Activated CD8-positive, alpha-beta memory T cell treated with anti-CD3 and anti-CD28 coated beads, Interleukin-2, amount 50 U/mL, for 24 hours (primary cell): Measurements from ENCODE around the gene RECK.
"Not testable (repeated sequence)": the region's sequence is repeated elsewhere in the genome, so short reads cannot be mapped to it uniquely, and the experiment has no call there.

Source experiments
- DNase-seq: peaks from one replicate; pipeline ENCODE4 v3.0.0-alpha.2; 2020; ENCODE audit errors: extremely low read depth

RECK gene

DNA sequence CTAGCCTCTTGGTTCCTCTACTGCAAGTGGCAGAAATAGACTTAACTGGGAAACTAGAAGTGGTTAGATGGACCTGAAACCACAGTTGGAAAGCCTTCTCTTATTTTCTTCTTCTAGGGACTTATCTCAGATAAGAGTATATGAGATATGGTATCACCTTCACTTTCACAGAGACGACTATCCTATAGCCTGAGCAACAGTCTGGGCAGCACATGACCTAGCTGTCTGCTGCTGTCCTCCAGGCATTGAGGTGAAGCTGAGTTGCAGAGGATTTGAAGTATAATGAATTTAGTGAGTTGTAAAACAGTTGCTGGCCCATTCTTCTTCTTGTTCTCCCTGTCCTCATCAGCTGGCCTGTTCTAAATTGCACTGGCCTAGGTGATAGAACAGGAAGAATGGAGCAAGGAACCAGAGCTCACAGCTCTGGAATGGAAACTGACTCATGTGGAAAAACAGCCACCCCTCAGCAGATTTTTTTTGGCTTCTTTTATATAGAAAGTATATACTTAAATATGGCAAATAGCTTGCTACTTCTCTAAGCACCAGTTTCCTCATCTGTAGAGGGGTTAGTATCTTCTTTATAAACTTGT, 27.8 kb downstream of the RECK start:
- DNase-seq = no peak

DNA sequence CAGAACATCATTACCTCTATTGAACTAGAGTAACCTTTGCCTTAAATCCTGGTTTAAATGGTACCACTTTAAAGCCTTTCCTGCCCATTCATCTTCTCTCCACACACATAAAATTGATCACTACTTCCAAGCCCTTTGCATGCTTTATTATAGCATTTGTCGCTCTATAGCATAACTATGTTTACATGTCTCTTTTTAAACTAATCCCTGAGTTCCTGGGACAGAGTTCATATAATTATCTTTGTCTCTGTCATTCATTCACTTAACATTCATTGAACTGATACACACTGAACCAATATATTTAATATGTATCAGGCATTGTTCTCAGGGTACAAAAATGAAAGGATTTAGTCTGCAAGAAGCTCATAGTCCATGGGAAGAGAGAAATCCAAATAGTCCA, 37.3 kb downstream of the RECK start:
- no peak for DNase-seq

DNA sequence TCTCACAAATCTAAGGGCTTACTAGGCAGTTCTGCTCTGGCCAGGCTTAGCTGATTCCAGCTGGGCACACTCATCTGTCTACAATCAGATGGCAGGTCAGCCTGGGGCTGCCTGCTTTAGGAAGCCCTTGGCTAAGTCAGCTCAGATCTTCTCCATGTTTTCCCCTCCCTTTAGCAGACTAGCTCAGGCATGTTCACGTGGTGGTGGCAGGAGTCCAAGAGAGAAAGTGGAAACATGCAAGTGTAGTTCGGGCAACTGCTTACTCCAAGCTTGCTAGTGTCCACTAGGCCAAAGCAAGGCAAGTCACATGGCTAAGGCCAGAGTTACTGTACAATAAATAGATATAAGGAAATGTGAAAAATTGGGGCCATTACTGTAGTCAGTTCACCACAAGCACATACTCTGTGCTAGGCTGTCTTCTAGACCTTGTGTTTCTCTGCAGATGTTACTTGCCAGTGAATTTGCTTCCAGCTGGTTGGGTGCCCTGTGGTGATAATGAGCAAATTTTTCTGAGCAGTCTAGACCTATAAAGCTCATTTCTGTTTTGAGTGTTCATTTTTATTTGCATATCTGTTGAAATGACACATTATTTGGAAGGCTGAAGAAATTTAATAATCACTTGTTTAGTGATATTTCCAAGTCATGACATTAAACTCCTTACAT, 38.3 kb downstream of the RECK start:
- DNase-seq = no peak

DNA sequence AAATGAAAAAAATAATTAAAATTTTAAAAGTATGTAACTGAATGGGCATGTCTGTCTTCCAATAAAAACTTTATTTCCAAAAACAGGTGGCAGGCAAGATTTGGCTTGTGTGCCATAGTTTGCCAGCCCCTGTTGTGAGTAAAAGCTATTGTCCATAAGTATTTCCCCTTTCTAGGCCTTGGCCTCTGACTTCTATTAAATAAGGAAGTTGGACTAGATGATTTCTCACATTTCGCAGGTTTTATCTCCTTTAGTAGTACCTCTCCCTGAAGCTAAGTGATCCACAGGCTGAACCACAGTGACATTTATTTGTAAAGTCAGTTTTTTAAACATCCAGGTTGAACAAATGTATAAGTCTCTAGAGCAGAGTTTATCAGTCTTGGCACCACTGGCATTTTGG, 41.3 kb downstream of the RECK start:
- DNase-seq = no peak

DNA sequence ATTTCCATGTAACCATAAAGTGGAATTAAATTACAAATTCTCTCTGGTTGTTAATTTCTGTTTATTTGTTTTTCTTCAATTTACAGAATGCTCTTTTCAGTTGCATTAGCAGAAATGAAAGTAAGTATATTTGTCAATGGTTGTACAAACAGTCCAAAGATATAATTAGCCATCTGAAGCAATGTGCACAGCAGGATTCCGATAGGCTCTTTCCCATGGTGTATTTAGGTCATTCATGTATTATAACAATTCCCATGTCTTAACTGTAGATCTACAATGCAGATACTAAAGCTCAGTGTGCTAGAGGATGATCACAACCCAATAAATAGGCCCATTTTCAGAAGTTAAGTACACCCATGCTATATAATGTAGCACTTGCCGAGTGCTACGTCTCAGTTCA, 43.8 kb downstream of the RECK start:
- no peak for DNase-seq

DNA sequence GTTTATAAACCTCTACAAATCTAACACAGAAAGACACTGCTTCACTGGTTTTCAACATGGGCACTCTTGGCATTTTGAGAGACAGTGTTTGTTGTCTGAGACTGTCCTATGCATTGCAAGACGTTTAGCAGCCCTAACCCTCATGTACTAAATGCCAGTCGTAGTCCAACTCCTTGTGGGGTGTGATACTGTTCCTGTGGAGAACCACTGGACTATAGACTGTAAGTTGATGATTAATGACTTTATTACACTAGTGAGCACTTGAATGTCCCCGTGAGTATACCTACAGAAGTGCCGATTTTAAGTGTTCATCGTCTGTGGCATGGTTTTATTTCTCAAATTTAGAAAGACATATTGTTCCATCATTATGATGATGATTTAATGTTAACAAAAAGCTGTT, 46.2 kb downstream of the RECK start:
- no peak for DNase-seq

DNA sequence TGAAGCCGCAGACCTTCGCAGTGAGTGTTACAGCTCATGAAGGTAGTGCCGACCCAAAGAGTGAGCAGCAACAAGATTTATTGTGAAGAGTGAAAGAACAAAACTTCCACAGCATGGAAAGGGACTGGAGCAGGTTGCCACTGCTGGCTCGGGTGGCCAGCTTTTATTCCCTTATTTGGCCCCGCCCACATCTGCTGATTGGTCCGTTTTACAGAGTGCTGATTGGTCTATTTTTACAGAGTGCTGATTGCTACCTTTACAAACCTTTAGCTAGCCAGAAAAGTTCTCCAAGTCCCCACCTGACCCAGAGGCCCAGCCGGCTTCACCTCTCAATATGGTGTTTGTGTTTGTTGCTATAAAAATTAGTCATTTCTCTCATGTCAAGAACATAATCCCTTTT, 49.7 kb downstream of the RECK start:
- no peak for DNase-seq

DNA sequence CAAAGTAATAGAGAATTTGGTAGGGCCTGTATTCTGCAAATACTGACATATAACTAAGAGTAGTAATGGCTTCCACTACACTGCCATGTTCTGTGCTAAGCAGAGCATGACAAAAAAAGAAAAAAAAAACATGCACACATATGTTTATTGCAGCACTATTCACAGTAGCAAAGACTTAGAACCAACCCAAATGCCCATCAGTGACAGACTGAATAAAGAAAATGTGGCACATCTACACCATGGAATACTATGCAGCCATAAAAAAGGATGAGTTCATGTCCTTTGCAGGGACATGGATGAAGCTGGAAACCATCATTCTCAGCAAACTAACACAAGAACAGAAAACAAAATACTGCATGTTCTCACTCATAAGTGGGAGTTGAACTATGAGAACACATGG, 50.3 kb downstream of the RECK start:
- DNase-seq = not testable (repeated sequence)

DNA sequence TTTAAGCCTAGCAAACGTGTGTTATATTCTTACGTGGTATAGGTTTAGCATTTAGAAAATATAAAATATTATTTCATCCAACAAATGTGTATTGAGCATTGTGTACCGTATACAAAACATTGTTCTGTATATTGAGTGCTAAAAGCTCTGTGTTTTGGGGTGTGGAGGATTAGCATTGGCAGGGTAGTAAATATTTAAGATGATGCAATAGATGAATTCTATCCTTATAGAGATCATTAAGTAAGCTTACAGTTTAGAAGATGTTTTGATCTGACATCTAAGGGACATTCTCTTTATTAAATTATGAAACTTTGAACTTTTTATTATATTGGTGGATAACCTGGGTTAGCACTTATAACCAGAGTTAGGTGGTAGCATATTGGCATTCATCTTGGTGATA, 51.3 kb downstream of the RECK start:
- no peak for DNase-seq

DNA sequence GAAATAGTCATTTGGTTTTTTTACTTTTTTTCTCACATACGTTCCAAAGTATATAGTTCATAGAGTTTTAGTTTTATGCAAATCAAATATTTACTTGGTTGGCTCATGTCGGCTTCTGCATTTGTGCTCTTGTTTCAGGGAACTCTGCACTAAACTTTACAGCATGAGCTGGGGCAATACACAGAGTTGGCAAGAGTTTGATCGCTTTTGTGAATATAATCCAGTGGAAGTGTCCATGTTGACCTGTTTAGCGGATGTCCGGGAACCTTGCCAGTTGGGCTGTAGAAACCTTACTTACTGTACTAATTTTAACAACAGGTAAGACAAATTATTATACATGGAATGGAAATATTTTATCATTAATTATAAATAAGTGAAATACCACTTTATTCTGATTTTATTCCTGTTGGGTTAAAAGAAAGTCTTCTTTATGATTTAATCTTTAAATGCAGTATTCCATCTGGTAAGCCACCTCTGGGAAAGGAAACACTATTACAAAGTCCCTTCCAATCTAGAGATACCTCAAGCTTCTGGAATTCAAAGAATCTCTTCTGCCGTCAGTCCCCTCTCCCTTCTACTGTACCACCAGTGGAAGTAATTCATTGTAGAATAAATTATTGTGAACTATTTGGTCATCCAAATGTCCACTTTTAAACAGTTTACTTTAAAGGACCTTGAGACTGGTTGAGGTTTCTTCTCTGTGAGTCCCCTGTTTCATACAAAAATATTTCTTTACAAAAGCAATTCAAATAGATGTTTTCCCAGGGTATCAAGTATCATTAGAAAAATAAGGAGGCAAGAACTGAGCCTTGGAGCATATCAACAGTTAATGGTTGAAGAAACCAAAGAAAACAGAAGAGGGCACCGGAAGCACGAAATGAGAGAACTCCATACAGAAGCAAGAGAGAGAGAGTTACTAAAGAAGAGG, 54.6 kb downstream of the RECK start:
- no peak for DNase-seq

DNA sequence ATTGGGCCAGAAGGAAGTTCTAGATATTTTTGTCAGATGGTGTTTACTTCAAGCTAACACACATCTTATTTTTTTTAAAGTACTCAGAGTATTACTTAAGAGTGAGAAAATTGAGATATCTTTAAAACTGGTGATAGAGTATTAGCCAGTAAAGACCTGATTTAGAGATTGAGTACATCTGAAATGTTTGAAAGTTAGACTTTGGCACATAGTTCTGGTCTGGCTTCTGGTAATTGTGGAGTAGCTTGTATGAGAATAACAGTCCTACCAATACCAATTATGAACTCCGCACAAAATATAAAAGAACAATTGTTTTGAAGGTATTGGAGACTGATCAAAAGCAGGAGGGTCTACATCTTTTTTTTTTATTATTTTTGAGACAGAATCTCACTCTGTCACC, 55.3 kb downstream of the RECK start:
- no peak for DNase-seq

DNA sequence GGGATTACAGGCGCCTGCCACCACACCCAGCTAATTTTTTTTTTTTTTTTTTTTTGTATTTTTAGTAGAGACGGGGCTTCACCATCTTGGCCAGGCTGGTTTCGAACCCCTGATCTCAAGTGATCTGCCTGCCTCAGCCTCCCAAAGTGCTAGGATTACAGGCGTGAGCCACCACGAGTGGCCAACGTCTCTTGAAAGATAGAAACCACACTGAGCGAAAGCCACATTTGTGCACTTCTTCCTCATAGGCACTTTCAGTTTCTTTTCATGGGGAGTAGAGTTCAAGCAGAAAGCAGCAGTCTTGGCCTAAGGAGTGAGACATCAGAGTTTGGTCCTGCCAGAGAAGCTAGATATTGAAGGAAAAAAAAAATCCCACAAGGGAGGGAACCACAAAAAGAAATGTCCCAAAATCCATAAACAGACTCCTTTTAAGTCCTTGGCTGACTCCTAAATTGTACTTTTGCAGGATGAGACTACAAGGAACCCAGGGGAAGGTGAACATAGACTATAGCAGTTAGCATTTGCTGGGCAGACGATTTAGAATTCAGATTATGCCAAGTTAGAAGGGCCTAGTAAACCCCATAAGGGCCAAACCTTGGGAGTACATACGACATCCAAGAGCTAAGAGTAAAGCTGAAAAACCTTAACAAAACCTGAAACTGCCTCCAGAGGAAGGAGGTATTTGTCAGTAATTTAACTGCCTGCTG, 55.9 kb downstream of the RECK start:
- no peak for DNase-seq

DNA sequence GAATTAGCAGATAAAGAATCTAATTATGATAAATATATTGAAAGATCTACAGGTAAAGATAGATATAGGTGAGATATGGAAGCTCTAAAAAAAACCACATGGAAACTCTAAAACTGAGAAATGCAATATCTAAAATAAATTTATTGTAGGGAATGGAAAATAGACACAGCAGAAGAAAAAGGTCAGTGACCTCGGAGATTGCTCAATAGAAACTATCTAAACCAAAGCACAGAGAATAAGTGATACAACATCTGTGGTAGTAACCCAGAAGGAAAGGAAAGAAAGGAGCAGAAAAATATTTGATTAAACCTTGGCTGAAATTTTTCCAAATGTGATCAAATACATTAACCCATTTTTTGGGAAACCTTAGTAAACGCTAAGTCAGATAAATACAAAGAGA, 56.7 kb downstream of the RECK start:
- no peak for DNase-seq

DNA sequence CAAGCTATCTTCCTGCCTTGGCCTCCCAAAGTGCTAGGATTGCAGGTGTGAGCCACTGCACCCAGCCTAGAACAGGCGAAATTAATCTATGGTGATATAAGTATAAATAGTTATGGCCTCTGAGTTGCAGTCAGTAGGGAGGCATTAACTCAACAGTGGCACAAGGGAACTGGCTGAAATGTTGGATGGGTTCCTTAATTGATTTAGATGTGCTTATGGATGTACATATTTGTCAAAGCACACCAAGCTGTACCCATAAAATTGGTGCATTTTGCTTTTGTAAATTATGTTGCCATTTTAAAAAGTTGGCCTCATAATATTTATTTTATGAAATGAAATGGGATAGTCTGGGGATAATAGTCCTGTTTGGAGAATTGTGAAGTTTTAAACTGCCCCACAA, 63.0 kb downstream of the RECK start:
- DNase-seq = no peak

DNA sequence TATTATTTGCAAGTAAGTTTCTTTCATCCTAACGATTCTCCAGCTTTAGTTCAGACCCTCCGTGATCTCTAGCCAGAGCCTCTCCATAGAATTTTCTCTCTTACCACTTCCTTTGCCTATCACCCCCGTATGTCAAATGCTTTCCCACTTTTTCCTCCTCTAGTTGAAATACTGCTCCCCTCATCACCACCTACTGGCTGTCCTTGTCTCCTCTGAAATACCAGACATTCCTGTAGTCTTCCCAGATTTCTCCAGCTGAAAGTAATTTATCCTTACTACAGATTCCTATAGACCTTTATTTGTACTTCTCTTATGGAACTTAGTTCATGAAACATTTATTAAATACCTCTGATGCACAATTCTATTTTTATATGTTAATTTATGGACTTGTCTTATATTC, 63.8 kb downstream of the RECK start:
- no peak for DNase-seq

DNA sequence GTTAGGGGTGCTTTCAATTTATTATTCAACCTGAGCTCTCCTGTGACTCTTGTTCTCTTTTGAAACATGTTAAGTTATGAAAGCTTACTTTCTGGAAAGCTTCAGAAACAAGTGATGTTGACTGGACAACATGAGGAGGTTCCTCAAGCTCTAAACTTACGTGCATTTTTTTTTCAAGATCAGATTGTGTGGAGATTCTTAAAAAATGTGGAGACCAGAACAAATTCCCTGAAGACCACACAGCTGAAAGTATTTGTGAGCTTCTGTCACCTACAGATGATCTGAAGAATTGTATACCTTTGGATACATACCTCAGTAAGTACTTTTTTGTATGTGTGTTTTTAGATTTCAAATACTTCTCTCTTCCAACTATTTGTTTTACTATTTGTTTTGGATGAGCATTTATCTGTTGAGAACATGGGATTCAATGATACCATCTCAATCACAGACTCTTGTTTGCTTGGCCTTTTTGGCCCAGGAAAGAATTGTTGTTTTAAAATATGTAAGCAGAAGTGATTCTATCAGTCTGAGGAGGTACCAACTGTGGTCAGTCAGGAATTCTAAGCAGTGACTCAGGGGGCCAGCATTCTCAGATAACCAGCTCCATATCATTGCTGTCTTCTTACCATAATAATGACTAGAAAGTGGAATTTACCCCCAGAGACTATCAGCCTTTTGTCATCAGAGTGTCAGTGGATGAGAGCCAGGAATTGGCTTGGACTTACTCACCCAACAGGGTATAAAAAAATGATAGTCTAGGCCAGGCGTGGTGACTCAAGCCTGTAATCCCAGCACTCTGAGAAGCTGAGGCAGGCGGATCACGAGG, 65.4 kb downstream of the RECK start:
- no peak for DNase-seq

DNA sequence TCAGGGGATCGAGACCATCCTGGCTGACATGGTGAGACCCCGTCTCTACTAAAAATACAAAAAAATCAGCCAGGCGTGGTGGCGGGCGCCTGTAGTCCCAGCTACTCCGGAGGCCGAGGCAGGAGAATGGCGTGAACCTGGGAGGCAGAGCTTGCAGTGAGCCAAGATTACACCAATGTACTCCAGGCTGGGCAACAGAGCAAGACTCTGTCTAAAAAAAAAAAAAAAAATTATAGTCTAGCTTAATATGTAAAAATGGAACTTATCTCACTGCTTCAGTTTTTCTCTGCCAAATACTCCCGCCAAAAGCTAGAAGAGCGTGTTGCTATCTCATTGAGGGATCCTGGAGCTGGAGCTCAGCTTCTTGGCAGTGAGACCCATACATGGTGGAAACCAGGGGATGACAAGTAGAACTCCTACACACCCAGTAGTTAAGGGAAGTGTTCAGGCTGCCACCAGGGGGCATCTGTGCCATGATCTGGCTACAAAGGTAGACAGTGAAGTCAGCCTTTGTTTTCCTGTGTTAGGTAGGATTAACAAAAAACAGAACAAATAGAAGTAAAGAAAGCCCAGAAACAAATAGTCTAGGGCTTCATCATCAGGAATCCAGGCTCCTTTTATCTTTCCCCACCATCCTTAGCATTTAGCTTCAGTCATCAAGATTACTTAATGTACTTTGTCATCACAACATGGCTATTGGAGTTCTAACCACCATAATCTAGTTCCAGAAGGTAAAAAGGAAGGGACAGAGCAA, 66.2 kb downstream of the RECK start:
- peak; percentile 78 for DNase-seq

DNA sequence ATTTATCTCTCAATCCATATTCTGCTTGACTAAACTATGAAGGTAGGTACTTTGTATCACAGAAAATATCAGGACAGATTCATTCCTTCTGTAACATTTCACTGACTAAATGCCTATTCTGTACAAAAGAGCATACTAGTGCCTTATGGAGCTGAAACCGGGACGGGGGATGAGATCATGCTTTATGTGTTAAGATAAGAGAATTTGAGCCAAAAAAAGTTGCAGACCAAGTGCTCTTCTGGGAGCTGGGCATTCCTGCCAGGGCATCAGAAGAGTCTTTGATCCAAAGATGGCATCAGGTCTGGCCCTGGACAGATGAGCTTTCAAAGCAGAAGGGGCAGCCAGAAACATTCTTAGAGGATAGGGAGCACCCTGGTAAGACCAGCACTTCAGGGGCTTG, 72.4 kb downstream of the RECK start:
- DNase-seq = no peak

DNA sequence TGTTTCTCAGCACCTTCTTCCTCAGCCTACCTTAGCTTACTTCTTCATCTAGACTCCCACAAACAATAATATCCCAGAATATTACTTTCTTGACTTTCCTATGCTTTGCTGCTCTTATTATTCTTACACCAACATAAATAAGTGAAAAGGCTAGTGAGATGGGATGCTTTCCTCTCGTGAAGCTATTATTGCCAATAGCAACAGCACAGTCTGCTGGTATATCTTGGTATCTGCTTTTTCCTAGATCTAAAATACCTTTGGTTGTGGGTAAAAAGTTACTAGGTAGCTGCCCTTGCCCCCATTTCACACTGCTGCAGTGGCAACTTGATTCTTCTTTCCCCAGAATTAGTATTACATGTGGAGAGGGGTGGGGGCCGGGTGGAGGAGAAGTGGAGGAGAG, 73.7 kb downstream of the RECK start:
- DNase-seq = no peak

DNA sequence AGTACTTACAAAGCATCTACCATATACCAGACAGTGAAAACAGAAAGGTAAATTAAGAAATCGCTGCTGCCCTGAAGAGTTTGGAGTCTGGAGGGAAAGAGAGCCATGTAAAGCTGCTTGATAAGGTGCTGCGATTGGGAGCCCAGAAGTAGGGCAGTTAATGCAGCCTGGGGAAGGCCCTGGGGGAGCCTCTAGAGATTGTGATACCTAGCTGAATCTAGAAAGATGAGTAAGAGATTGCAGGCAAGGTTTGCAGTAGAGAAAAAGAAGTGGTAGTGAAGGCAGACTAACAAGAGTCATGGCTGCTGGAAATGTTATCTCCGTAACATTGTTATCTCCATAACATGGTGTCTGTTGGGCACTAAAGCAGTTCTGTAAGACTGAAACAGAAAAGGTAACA, 75.8 kb downstream of the RECK start:
- no peak for DNase-seq

DNA sequence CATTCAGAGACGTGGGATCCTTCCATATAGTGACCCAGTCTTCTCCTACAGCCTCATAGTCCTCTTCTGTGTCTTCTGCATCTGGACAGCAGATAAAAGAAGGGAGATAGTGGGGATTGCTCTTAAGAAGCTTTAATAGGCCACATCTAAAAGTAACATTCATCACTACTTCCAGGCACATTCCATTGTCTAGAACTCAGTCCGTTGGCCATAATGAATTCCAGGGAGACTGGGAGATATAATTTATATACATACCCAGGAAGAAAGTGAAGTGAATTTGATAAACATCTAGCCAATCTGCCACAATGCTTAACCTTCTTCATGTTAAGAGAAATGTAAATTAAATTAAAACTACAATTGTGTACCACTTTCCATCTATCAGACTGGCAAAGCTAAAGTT, 77.3 kb downstream of the RECK start:
- DNase-seq = no peak
